Sigmoid colon (tissue), 4 donors: ENCODE data around the gene KRTAP12-4.
"Not testable (repeated sequence)": the region's sequence is repeated elsewhere in the genome, so short reads cannot be mapped to it uniquely, and the experiment has no call there.

Source experiments
- EP300 ChIP-seq, 4 donors: sonication (generic); formaldehyde crosslinking; IDR thresholded peaks; one replicate each; pipeline ENCODE4 v1.6.1; 2017; ENCODE audit warnings: antibody characterized with exemption in 4 of 4
- POLR2A ChIP-seq, 2 donors: fragments of 450-650 bp; IDR thresholded peaks; one replicate each; pipeline ENCODE4 v1.6.1; 2016; ENCODE audit warnings: antibody characterized with exemption in 2 of 2, mild to moderate bottlenecking in 2 of 2, moderate library complexity in 2 of 2
- POLR2AphosphoS5 ChIP-seq, 4 donors: sonication (generic); formaldehyde crosslinking; IDR thresholded peaks; one replicate each; pipeline ENCODE4 v1.6.1; 2017; ENCODE audit warnings: antibody characterized with exemption in 4 of 4
- TF ChIP-seq, protein P1 (sequence below), 4 experiments: fragments of 450-650 bp in 3 of 4; fragments of 200-600 bp in 1 of 4; IDR thresholded peaks; one replicate each; pipeline ENCODE4 v1.5.1; 2016 to 2019; ENCODE audit warnings: antibody characterized with exemption in 4 of 4, mild to moderate bottlenecking in 3 of 4, moderate library complexity in 2 of 4

DNA sequence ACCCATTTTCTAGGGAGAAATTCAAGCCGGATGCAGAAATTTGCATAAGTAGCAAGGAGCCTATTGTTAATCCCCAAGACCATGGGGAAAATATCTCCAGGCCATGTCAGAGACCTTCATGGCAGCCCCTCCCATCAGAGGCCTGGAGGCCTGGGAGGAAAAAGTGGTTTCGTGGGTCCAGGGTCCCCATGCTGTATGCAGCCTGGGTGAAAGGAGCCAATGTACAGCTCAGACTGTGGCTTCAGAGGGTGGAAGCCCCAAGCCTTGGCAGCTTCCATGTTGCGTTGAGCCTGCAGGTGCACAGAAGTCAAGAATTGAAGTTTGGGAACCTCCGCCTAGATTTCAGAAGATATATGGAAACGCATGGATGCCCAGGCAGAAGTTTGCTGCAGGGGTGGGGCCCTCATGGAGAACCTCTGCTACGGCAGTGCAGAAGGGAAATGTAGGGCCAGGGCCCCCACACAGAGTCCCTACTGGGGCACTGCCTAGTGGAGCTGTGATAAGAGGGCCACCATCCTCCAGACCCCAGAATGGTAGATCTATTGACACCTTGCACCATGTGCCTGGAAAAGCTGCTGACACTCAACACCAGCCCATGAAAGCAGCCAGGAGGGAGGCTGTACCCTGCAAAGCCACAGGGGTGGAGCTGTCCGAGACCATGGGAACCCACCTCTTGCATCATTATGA, 44.2 kb downstream of the KRTAP12-4 start:
- TF ChIP-seq, protein P1, sequence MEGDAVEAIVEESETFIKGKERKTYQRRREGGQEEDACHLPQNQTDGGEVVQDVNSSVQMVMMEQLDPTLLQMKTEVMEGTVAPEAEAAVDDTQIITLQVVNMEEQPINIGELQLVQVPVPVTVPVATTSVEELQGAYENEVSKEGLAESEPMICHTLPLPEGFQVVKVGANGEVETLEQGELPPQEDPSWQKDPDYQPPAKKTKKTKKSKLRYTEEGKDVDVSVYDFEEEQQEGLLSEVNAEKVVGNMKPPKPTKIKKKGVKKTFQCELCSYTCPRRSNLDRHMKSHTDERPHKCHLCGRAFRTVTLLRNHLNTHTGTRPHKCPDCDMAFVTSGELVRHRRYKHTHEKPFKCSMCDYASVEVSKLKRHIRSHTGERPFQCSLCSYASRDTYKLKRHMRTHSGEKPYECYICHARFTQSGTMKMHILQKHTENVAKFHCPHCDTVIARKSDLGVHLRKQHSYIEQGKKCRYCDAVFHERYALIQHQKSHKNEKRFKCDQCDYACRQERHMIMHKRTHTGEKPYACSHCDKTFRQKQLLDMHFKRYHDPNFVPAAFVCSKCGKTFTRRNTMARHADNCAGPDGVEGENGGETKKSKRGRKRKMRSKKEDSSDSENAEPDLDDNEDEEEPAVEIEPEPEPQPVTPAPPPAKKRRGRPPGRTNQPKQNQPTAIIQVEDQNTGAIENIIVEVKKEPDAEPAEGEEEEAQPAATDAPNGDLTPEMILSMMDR (IDR thresholded peaks at IDR 0.05): not testable (repeated sequence)
- not testable (repeated sequence) for TF ChIP-seq POLR2A, POLR2AphosphoS5, EP300 (IDR thresholded peaks at IDR 0.05)
